H9 (cell line): ENCODE results near the gene UQCRHL. TPM values are rescaled to one million over a fixed set of nuclear protein-coding genes. Genes with fewer than 3 reads are reported as not detected.

ENCODE experiments used
- DNase-seq: peaks from one replicate; pipeline ENCODE4 v3.0.0-alpha.2; 2017
- H2AFZ ChIP-seq: one replicate; pipeline ENCODE4 v1.6.1; 2013; ENCODE audit warnings: mild to moderate bottlenecking, low read length, control low read depth, moderate library complexity
- H2AK5ac ChIP-seq: 2 replicates; pipeline ENCODE4 v1.6.1; 2013; ENCODE audit warnings: low read length, control low read depth, mixed read lengths; ENCODE audit not compliant: insufficient read length
- H2BK120ac ChIP-seq: one replicate; pipeline ENCODE4 v1.6.1; 2013; ENCODE audit warnings: low read depth, mild to moderate bottlenecking, low read length, control low read depth, inconsistent platforms; ENCODE audit not compliant: poor library complexity, severe bottlenecking
- H2BK12ac ChIP-seq: 2 replicates; pipeline ENCODE4 v1.6.1; 2013; ENCODE audit warnings: low read length, control low read depth, mixed read lengths, low read depth; ENCODE audit not compliant: insufficient read length
- H2BK15ac ChIP-seq: 2 replicates; pipeline ENCODE4 v1.6.1; 2013; ENCODE audit warnings: low read depth, low read length, control low read depth
- H2BK20ac ChIP-seq: one replicate; pipeline ENCODE4 v1.6.1; 2013; ENCODE audit warnings: low read depth, mild to moderate bottlenecking, low read length, control low read depth, inconsistent platforms; ENCODE audit not compliant: poor library complexity, severe bottlenecking
- H2BK5ac ChIP-seq: 2 replicates; pipeline ENCODE4 v1.6.1; 2013; ENCODE audit warnings: low read length, control low read depth, mixed read lengths; ENCODE audit not compliant: insufficient read length
- H3K14ac ChIP-seq: 2 replicates; pipeline ENCODE4 v1.6.1; 2013; ENCODE audit warnings: low read length, control low read depth; ENCODE audit not compliant: insufficient read depth
- H3K18ac ChIP-seq: 2 replicates; pipeline ENCODE4 v1.6.1; 2013; ENCODE audit warnings: low read depth, mild to moderate bottlenecking, mixed read lengths, low read length, control low read depth; ENCODE audit not compliant: insufficient read length
- H3K23ac ChIP-seq: 2 replicates; pipeline ENCODE4 v1.6.1; 2013; ENCODE audit warnings: low read length, control low read depth, mixed read lengths, low read depth; ENCODE audit not compliant: insufficient read length
- H3K23me2 ChIP-seq: 2 replicates; pipeline ENCODE4 v1.6.1; 2013; ENCODE audit warnings: low read depth, mild to moderate bottlenecking, mixed read lengths, low read length, control low read depth; ENCODE audit not compliant: insufficient read length, poor library complexity, severe bottlenecking
- H3K27ac ChIP-seq: 2 replicates; pipeline ENCODE4 v1.5.1; 2013; ENCODE audit warnings: low read length, control low read depth, mixed read lengths, low read depth; ENCODE audit not compliant: insufficient read length
- H3K27me3 ChIP-seq: 2 replicates; pipeline ENCODE4 v1.6.1; 2013; ENCODE audit warnings: low read length, control low read depth, inconsistent platforms; ENCODE audit not compliant: insufficient read depth
- H3K4ac ChIP-seq: 2 replicates; pipeline ENCODE4 v1.6.1; 2013; ENCODE audit warnings: low read depth, mild to moderate bottlenecking, control low read depth, inconsistent platforms, low read length, moderate library complexity
- H3K4me1 ChIP-seq: 2 replicates; pipeline ENCODE4 v1.6.1; 2013; ENCODE audit warnings: low read length, control low read depth, inconsistent platforms; ENCODE audit not compliant: insufficient read depth
- H3K4me2 ChIP-seq: 2 replicates; pipeline ENCODE4 v1.6.1; 2013; ENCODE audit warnings: low read length, control low read depth, mixed read lengths; ENCODE audit not compliant: insufficient read length, insufficient read depth
- H3K56ac ChIP-seq: 2 replicates; pipeline ENCODE4 v1.6.1; 2013; ENCODE audit warnings: low read depth, mild to moderate bottlenecking, mixed read lengths, low read length, control low read depth; ENCODE audit not compliant: insufficient read length
- H3K79me1 ChIP-seq: 2 replicates; pipeline ENCODE4 v1.6.1; 2013; ENCODE audit warnings: low read depth, mild to moderate bottlenecking, moderate library complexity, low read length, control low read depth, inconsistent platforms; ENCODE audit not compliant: insufficient read depth, poor library complexity, severe bottlenecking
- H3K79me2 ChIP-seq: 2 replicates; pipeline ENCODE4 v1.6.1; 2013; ENCODE audit warnings: low read length, control low read depth, inconsistent platforms; ENCODE audit not compliant: insufficient read depth
- H3K9ac ChIP-seq: 2 replicates; pipeline ENCODE4 v1.6.1; 2013; ENCODE audit warnings: low read length, control low read depth, mixed read lengths; ENCODE audit not compliant: insufficient read length; ENCODE audit errors: extremely low read depth
- H3K9me3 ChIP-seq: one replicate; pipeline ENCODE4 v1.6.1; 2013; ENCODE audit warnings: low read depth, low read length, inconsistent platforms; ENCODE audit not compliant: control insufficient read depth
- H3T11ph ChIP-seq: one replicate; pipeline ENCODE4 v1.6.1; 2013; ENCODE audit warnings: mild to moderate bottlenecking, low read length, control low read depth, inconsistent platforms
- H4K20me1 ChIP-seq: one replicate; pipeline ENCODE4 v1.6.1; 2013; ENCODE audit not compliant: control insufficient read depth, insufficient read length, insufficient read depth
- H4K5ac ChIP-seq: 2 replicates; pipeline ENCODE4 v1.6.1; 2013; ENCODE audit warnings: low read depth, mild to moderate bottlenecking, mixed read lengths, low read length, control low read depth; ENCODE audit not compliant: insufficient read length
- H4K8ac ChIP-seq: replicated peaks from 2 replicates; pipeline ENCODE4 v1.6.1; 2013; ENCODE audit warnings: low read length, control low read depth, mixed read lengths, low read depth; ENCODE audit not compliant: insufficient read length
- H4K91ac ChIP-seq: 2 replicates; pipeline ENCODE4 v1.6.1; 2013; ENCODE audit warnings: low read depth, mild to moderate bottlenecking, moderate library complexity, mixed read lengths, low read length, control low read depth; ENCODE audit not compliant: insufficient read length
- H3K27ac Mint-ChIP-seq, 3 experiments: 2 replicates in 2 of 3; 3 replicates in 1 of 3; pipeline ENCODE4 v1.8.0; 2020 to 2021; ENCODE audit warnings: mixed read lengths in 3 of 3, mild to moderate bottlenecking in 1 of 3, moderate library complexity in 1 of 3
- H3K27me3 Mint-ChIP-seq: 2 replicates; pipeline ENCODE4 v1.8.0; 2021; ENCODE audit warnings: low read depth, mild to moderate bottlenecking, moderate library complexity, mixed read lengths
- H3K36me3 Mint-ChIP-seq, 3 experiments: 2 replicates in 2 of 3; 3 replicates in 1 of 3; pipeline ENCODE4 v1.8.0; 2020 to 2021; ENCODE audit warnings: low read depth in 3 of 3, mixed read lengths in 3 of 3; ENCODE audit not compliant: insufficient read depth in 1 of 3
- H3K4me1 Mint-ChIP-seq, 2 experiments: 2 replicates each; pipeline ENCODE4 v1.8.0; 2020; ENCODE audit warnings: mixed read lengths in 2 of 2
- H3K4me3 Mint-ChIP-seq, 2 experiments: 2 replicates in 1 of 2; 3 replicates in 1 of 2; pipeline ENCODE4 v1.8.0; 2020 to 2021; ENCODE audit warnings: mild to moderate bottlenecking in 2 of 2, mixed read lengths in 2 of 2, moderate library complexity in 1 of 2
- H3K9me3 Mint-ChIP-seq, 2 experiments: 2 replicates in 1 of 2; 3 replicates in 1 of 2; pipeline ENCODE4 v1.8.0; 2020; ENCODE audit warnings: mild to moderate bottlenecking in 2 of 2, mixed read lengths in 2 of 2, moderate library complexity in 1 of 2
- WGBS: extraction: QIAGEN DNeasy Blood & Tissue Kit; methylation state at CpG from one replicate; pipeline ENCODE4 v1.1.7; 2013; ENCODE audit warnings: missing lambda C conversion rate, low lambda C conversion rate, mixed read lengths; ENCODE audit not compliant: insufficient read length; ENCODE audit errors: extremely low coverage; 5-methylcytosine and 5-hydroxymethylcytosine counted together
- total RNA-seq: library from RNA; stranded (reverse); gene quantifications from 2 replicates; pipeline ENCODE4 v1.2.1, GENCODE V29; 2021
- TF ChIP-seq, protein P1 (sequence below): fragments of 200-600 bp; sonication (generic); conservative IDR thresholded peaks from 3 replicates; pipeline ENCODE4 v1.8.0; 2021; ENCODE audit warnings: antibody characterized with exemption, mild to moderate bottlenecking

The UQCRHL gene
- total RNA-seq, 1 experiment from 2014 or later: 2.0 TPM

DNA sequence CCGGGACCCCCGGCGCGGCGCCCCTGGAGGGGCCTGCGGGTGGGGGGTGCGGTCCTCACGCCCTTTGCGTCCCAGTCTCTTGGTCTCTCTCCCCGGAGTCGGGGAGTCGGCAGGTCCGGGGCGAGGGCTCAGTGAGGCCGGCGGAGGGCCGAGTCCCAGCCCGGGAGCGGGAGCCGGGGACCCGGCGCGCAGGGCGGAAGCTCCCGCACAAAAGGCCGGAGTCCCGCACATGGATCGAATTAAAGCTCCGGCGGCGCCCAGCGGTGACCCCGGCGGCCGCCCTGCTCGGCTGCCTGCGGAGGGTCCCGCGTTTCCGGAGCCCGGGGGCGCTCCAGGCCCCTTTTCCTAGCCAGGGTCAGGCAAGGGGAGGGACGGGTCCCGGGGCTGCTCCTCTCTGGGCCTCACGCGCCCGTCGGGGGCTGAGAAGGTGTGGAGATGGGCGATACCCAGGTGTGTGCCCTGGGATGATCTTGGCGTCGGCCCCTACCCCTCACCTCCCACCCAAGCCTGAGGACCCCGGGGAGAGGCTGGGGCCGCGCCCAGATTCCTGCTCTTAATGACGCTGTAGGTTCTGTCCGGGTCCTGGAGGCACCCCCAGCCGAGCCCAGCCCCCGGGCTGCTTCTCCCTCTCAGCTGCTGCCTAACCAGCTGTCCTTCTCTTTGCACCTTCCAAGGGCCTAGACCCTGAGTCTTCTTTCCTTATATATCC lies 48.3 kb downstream of the UQCRHL start:
- no peak for DNase-seq
- H2BK12ac ChIP-seq: no peak overlapping the region
- H3K4me1 Mint-ChIP-seq: peaks cover 42 to 53% of the 10 kb centered on the region in 2 experiments
- no peak overlapping the region for H3K27ac ChIP-seq
- no peaks in the 10 kb centered on the region for H3K27me3 ChIP-seq
- no peak overlapping the region for H2AK5ac ChIP-seq
- H4K8ac ChIP-seq: no peak overlapping the region
- H3K14ac ChIP-seq: peak overlapping the region; percentile 93
- no peak overlapping the region for H4K5ac ChIP-seq
- peaks cover 10 to 14% (median 14%) of the 10 kb centered on the region in 3 experiments; a peak in 6 of 7 replicates for H3K36me3 Mint-ChIP-seq
- H3K23ac ChIP-seq: no peak overlapping the region
- H3K9me3 Mint-ChIP-seq: no peaks in the 10 kb centered on the region
- H4K20me1 ChIP-seq: no peaks in the 10 kb centered on the region
- H3K18ac ChIP-seq: peak overlapping the region; percentile 90
- WGBS: no CpG with 5 or more reads among the region's 58 CpGs
- H3K4ac ChIP-seq: peak overlapping the region; percentile 71
- peaks cover 18% of the 10 kb centered on the region; the same call in 1 of the 2 replicates for H3K4me1 ChIP-seq
- TF ChIP-seq, protein P1, sequence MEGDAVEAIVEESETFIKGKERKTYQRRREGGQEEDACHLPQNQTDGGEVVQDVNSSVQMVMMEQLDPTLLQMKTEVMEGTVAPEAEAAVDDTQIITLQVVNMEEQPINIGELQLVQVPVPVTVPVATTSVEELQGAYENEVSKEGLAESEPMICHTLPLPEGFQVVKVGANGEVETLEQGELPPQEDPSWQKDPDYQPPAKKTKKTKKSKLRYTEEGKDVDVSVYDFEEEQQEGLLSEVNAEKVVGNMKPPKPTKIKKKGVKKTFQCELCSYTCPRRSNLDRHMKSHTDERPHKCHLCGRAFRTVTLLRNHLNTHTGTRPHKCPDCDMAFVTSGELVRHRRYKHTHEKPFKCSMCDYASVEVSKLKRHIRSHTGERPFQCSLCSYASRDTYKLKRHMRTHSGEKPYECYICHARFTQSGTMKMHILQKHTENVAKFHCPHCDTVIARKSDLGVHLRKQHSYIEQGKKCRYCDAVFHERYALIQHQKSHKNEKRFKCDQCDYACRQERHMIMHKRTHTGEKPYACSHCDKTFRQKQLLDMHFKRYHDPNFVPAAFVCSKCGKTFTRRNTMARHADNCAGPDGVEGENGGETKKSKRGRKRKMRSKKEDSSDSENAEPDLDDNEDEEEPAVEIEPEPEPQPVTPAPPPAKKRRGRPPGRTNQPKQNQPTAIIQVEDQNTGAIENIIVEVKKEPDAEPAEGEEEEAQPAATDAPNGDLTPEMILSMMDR: no peak
- no peak overlapping the region for H2BK120ac ChIP-seq
- H3K9me3 ChIP-seq: no peaks in the 10 kb centered on the region
- H4K91ac ChIP-seq: no peak overlapping the region
- peaks cover 21% of the 10 kb centered on the region; the same call in 1 of the 2 replicates for H3K79me2 ChIP-seq
- H3K27ac Mint-ChIP-seq: peak overlapping the region in 2 of 3 experiments; percentile 51 to 85; a peak in 4 of 7 replicates
- peaks cover 18% of the 10 kb centered on the region for H3K27me3 Mint-ChIP-seq
- no peak overlapping the region for H3K56ac ChIP-seq
- H3K79me1 ChIP-seq: no peaks in the 10 kb centered on the region
- H2AFZ ChIP-seq: no peak overlapping the region
- H3K4me3 Mint-ChIP-seq: peak overlapping the region; percentile 84 to 89
- H3T11ph ChIP-seq: no peak overlapping the region
- H3K23me2 ChIP-seq: peaks cover 14% of the 10 kb centered on the region
- H3K9ac ChIP-seq: peak overlapping the region; percentile 76
- no peak overlapping the region for H2BK20ac ChIP-seq
- no peak overlapping the region for H2BK15ac ChIP-seq
- H3K4me2 ChIP-seq: peak overlapping the region; percentile 89
- no peak overlapping the region for H2BK5ac ChIP-seq
